Left kidney (tissue), 2 donors: Measurements from ENCODE around the gene GHR. TPM values are rescaled to one million over a fixed set of nuclear protein-coding genes. Genes with fewer than 3 reads are reported as not detected.

Source experiments
- DNase-seq: peaks from one replicate; pipeline ENCODE4 v3.0.0-alpha.2; 2013
- polyA plus RNA-seq: library from polyadenylated mRNA; unstranded; fragments of 120-200 nt; gene quantifications from one replicate; pipeline ENCODE4 v1.2.1, GENCODE V29; 2013; ENCODE audit not compliant: insufficient read length

Gene GHR
- polyA plus RNA-seq, 1 donor = 27.3 TPM

- no peak for DNase-seq
Observed at GRCh38 chr5:42604171-42604711, 181.0 kb downstream of the GHR start.

- no peak for DNase-seq
Observed at GRCh38 chr5:42605490-42605889, 182.3 kb downstream of the GHR start.

DNA sequence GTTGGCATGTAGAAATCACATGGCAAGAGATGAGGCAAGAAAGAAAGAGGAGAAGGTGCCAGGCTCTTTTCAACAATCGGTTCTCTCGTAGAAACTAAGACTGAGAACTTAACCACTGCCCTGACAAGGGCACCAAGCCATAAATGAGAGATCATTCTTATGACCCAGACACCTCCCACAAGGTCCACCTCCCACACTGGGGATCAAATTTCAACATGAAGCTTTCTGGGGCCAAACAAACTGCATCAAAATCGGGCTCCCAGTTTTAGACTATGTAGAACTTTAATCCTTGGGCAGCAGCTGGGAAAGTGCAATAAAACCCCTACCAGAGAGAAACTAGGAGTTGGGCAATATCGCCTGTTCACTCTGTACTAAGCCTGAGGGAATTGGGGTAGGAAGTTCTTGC lies 183.2 kb downstream of the GHR start:
- DNase-seq = no peak

- no peak for DNase-seq
Observed at GRCh38 chr5:42611437-42611836, 188.2 kb downstream of the GHR start.

DNA sequence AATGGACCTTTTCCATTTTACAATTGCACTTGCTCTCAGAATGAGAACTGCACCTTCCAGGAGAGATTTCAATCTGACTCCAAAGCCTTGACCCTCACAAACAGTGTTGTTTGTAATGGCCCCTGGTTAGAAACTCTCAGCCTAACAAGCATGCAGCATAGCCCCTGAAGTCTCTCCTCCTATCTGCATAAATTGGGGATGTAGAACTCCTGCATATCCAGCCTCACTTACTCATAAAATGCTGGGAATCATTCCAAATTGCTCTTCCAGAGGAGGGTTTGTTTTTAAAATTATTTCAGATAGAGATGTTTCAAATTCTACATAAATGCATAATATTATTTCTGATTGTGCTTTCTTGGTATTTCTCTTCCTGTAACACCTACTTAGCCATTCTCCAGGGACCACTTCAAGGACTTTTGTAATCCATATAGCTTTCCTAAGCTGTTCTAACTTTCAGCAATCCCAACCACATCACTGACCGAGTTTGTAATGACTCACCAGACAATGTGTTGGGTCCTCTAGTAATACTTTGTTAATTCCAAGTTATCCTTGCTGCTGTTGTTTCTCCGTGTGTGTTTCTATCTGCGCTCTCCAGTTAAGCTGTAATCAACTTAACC lies 189.6 kb downstream of the GHR start:
- DNase-seq = no peak

- DNase-seq = no peak
Observed at GRCh38 chr5:42614509-42614908, 191.3 kb downstream of the GHR start.

DNA sequence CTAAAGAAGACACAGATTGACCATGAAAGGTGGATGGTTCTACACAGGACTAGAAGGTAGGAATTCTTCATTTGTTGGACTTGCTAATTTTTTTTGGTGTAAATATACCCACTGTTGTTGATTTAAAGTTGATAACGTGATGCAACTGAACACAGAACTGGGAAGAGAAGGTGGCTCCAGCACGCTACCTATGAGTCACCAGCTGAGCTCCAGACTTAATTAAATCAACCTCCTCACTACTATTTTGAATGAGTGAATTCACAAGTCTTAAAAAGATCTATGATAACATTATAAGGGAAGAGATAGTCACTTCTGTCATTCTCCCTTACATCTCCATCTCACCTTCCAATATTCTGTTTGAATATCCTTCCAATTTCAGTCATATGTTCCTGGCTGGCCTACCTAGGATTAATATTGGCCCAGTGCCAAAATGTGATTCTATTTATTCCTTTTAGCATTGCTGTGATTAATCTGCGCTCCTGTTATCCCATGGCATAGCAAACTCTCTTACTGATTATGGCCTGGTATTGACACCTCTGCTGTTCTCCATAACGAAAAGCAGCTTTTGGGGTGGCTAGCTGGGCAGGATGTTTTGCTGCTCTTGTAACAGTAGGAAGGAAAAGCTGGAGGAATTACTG lies 197.5 kb downstream of the GHR start:
- DNase-seq = no peak

DNA sequence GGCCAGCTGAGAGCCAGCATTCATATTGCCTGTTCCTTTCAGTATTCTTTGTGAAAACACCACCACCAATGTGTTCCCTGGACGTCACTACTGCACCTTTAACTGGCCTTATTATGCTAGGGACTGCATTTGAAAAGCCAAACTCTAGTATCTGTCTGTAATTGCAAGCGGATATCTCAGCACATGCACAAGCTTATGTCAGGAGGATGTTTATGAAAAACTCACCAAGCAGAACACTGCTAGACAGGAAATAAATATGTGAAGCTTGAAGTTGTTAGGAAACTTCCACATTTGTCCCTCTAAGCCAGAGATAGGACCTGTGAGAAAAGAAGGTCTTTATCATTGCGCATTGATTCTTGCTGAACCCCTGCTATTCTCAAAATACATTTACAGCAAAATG lies 198.0 kb downstream of the GHR start:
- no peak for DNase-seq

GRCh38 chr5:42621662-42622061 lies 198.4 kb downstream of the GHR start:
- DNase-seq = no peak

GRCh38 chr5:42624912-42625311 lies 201.7 kb downstream of the GHR start:
- no peak for DNase-seq

DNA sequence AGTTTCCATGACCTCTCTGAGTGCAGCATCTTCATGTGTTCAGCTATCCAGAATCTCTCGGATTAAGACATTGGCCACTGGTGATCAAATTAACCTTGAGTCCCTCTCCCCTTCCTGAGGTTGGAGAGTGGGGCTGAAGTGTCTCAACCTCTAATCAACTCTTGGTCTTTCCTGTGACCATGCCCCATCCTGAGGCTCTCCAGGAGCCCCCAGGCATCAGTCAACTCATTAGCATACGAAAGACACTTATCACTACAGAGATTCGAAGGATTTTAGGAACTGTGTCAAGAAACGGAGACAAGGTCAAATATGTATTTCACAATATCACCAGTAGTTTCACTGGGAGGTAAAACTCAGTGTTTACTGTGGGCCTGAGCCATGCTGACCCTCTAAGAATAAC lies 203.2 kb downstream of the GHR start:
- no peak for DNase-seq

- no peak for DNase-seq
Observed at GRCh38 chr5:42628821-42629220, 205.6 kb downstream of the GHR start.

DNA sequence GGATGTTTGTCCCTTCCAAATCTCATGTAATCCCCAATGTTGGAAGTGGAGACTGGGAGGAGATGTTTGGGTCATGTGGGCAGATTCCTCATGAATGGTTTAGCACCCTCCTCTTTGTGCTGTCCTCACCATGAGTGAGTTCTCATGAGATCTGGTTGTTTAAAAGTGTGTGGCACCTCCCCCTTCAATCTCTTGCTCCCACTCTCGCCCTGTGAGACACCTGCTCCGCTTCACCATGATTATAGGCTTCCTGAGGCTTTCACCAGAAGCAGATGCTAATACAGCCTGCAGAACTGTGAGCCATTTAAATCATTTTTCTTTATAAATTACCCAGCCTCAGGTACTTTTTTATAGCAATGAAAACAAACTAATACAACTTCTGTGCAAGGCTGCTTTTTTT lies 206.0 kb downstream of the GHR start:
- DNase-seq = no peak

- DNase-seq = no peak
Observed at GRCh38 chr5:42631241-42631640, 208.0 kb downstream of the GHR start.

GRCh38 chr5:42632354-42632900 lies 209.2 kb downstream of the GHR start:
- DNase-seq = no peak

- no peak for DNase-seq
Observed at GRCh38 chr5:42634575-42634974, 211.3 kb downstream of the GHR start.

DNA sequence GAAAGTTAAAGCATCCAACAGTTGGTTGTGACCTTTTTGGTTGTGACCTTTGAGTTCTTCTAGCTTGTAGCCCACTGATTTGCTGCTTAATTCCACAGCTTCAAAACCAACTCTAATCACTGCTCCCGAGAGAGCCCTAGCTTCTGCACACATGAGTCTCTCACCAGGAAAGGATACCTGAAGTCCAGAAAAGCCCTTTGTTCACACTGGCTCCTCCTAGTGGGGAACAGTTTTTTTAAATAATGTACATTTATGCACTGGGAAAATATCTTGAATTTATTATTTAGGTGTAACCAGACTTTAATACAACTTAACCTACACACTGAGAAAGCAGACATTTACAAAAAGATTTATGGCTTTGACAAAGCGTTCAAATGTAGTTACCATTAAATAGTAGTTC lies 213.2 kb downstream of the GHR start:
- no peak for DNase-seq

DNA sequence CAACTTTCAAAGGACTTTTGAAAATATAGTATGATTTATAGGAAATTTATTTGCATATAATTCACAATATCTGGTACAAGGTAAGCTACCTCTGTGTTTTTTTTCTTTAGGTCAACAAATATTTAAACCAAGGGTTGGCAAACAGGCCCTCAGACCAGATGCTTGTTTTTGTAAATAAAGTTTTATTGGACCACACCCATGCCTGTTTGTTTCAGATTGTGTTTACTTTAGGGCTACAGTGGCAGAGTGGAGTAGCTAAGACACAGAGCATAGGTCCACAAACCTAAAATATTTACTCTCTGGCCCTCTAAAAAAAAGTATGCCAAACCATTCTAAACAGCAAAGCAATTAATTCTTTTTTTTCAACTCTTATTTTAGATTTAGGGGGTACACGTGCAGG lies 213.7 kb downstream of the GHR start:
- DNase-seq = no peak

- DNase-seq = no peak
Observed at GRCh38 chr5:42638972-42639371, 215.7 kb downstream of the GHR start.

GRCh38 chr5:42640835-42641234 lies 217.6 kb downstream of the GHR start:
- DNase-seq = no peak

DNA sequence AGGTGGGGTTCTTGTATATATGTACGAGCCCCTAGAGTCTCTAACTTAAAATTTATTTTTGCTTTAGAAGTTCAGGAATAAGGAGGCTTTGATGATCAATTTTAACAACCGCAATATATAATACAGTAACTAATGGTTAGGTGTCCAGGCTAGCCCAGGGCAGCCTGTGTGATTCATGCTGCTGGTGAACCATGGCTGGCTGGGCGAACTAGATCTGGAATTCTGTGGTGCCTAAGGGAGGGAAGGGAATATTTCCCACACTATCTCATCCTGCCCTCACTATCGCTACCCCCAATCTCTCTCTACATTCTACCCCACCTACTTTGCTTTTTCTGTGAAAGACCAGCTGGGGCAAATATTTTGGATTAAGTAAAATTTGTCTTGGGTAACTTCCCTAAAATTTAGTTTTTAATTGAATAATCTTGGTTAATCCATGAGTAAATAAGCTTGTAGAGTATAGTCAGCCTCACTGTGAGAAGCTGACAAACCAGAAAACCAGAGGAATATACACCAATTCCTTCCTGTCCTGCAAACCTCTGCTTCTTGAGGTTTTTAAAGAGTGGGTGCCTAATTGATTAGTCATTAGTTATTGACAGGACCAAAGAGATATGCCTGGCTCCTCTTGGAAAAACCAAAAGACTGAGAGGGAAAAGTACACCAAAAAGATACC lies 218.2 kb downstream of the GHR start:
- DNase-seq = no peak

DNA sequence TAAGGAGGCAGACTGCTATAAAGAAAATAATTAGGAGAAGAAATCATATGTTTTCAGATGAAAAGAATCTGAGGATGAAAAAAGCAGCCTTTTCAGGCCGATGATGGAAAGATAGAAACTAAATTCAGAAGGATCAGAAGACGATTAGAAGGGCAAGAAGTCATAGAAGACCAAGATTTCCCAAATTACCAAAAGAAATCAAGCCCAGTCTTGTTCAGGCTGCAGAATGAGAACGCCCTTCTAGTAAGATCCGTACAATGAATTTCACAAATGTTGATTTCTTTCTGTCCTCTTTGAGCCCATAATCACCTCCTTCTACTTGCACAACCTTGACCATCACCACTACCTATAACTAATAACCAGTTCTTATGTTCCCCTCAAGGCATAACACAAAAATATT lies 218.8 kb downstream of the GHR start:
- DNase-seq = no peak

GRCh38 chr5:42643360-42643759 lies 220.1 kb downstream of the GHR start:
- no peak for DNase-seq
